ENCODE measurements around the gene STAM.

GRCh38 chr10:17644485-17644943 lies 563 bp downstream of the STAM start:
- TF ChIP-seq EP300 (IDR thresholded peaks at IDR 0.05; ENCODE audit: borderline replicate concordance) (no peak), MAX (IDR thresholded peaks at IDR 0.05) (no peak), USF1 (IDR thresholded peaks at IDR 0.05) (no peak), YY1 (IDR thresholded peaks at IDR 0.05; ENCODE audit: low read depth) (no peak), CREB1 (IDR thresholded peaks at IDR 0.05; ENCODE audit: low read depth) (no peak), RAD21 (IDR thresholded peaks at IDR 0.05; ENCODE audit: low read depth) (no peak), EGR1 (IDR thresholded peaks at IDR 0.05) (no peak), FOXM1 (IDR thresholded peaks at IDR 0.05; ENCODE audit: borderline replicate concordance, low read depth) (no peak), REST (IDR thresholded peaks at IDR 0.05; ENCODE audit: low read depth) (no peak), NFIC (IDR thresholded peaks at IDR 0.05) (no peak), TEAD4 (IDR thresholded peaks at IDR 0.05) (no peak), TAF1 (IDR thresholded peaks at IDR 0.05; ENCODE audit: low read depth) (no peak)

Data from Ishikawa (cell line).